NCI-H1436 (cell line): ENCODE measurements around the gene MZT2A.
"Not testable (repeated sequence)": the region's sequence is repeated elsewhere in the genome, so short reads cannot be mapped to it uniquely, and the experiment has no call there.

Source experiments
- DNase-seq: peaks from one replicate; lab custom pipeline; 2025; lab: John Stamatoyannopoulos, UW

Gene MZT2A, protein sequence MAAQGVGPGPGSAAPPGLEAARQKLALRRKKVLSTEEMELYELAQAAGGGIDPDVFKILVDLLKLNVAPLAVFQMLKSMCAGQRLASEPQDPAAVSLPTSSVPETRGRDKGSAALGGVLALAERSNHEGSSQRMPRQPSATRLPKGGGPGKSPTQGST

DNA sequence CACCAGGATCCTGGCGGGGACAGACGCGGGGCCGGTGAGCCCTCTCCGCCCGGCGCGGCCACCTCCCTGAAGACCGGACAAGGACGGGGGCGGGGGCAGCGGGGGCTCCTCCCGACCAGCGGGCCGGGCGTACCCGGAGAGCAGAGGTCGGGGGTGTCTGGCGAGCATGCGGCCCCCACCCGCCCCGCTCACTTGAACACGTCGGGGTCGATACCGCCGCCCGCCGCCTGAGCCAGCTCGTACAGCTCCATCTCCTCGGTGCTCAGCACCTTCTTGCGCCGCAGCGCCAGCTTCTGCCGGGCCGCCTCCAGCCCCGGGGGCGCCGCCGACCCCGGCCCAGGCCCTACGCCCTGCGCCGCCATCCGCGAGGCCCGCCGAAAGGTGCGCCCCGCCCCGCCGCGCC is at the start of gene MZT2A:
Gene MZT2A (minus strand): TSS at position 383 of the 403 bp plus-strand sequence. CDS start 21 bp downstream, at position 362.
- DNase-seq = not testable (repeated sequence)

DNA sequence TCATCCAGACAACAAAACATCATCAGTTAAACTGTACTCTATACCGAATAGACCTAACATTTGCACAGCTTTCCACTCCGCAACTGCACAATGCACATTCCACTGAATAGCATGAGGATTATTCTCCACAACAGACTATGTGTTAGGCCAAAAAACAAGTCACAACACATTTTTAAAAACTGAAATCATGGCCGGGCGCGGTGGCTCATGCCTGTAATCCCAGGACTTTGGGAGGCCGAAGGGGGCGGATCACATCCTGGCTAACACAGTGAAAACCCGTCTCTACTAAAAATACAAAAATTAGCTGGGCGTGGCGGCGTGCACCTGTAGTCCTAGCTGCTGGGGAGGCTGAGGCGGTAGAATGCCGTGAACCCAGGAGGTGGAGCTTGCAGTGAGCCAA is 46.7 kb upstream of the MZT2A start:
- not testable (repeated sequence) for DNase-seq

DNA sequence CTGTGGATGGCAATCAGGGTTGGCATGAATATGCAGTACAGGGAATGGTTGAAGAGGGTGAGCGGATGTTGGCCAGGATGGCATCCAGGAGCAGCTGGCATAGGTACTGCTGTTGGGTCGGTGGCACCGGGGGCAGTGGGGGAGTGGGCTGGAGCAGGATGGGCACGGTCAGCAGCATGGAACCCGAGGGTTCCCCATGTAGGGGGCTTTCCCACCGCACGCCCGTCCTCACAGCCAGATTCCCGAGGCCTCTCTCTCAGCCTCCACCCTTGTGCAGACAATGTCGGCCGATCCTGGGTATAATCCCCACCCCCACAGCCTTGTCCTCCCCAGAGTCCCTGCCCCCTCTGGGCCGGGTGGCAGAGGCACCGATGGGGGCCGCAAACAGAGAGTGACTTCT is 44.6 kb upstream of the MZT2A start:
- DNase-seq = not testable (repeated sequence)

DNA sequence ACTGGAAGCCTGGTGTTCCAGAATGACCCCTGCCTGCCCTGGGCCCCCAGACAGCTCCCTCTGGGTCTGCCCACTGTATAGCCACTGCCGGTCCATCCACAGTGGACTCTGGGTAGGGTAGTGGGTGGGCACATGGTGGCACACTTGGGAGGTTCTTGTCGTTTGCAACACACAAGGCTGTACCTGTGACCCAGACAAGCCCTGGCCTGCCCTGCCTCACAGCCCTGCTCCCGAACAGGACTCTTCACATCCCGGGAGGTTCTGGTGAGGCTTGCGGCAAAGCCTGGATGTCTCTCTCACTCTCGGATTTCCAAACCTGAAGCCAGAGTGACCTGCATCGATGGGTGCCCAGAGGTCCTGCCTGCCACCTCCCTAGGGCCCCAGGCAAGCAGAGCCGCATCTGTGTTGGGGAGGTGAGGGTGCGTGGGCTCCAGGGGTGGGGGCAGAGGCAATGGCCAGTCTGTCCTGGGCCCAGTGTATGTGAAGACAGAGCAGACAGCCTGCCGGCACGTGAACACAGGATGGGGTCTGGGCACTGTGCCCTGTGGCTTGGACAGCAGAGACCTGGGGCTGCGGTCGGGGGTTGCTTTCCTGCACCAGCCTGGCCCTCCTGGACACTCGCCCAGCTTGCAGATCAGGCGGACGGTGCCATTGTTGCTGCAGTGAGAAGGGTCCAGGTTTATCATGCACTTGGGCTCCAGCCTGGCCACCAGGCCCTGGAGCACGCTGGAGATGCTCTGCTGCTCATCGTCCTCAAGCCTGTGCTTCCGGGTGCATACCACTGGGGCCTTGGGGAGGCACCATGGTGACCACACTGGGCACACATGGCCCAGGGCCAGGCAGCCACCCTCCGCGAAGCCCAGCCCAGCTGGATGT is 44.0 kb upstream of the MZT2A start:
- not testable (repeated sequence) for DNase-seq

DNA sequence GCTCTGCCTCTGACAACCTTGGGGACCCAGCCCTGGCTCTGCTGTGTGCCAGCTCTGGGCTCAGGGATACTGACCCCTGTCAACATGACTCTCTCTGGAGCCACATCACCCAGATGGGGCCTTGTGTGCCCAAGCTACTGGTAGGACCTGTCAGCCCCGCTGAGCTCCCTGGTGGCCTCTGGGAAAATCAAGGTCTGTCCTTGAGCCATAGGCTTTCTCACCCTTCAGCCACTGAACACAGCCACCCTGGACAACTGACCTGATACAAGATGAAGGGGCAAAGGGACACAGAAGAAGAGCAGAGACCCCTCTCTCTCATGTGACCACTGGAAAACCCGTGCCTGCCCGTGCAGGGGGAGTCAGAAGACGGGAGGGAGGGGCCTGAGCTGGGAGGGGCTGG is 43.3 kb upstream of the MZT2A start:
- DNase-seq = no peak

DNA sequence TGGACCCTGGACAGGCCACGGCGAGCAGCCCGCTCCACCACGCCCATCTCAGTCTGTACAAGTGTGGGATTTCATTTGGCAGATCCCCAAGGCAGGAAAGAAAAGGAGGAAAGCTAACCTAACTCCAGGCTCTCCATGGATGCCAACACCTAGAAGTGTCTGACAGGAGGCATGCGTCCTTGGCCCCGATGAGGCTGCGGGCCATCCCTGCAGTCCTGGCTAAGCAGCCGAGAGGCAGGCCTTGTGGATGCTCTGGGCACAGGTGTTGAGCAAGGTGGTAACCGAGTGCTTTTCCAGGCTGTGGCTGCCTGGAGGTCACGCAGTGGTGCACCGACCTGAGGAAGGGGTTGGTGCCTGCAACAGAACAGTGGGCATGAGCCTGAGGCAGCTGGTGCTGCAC is 42.8 kb upstream of the MZT2A start:
- DNase-seq = not testable (repeated sequence)

DNA sequence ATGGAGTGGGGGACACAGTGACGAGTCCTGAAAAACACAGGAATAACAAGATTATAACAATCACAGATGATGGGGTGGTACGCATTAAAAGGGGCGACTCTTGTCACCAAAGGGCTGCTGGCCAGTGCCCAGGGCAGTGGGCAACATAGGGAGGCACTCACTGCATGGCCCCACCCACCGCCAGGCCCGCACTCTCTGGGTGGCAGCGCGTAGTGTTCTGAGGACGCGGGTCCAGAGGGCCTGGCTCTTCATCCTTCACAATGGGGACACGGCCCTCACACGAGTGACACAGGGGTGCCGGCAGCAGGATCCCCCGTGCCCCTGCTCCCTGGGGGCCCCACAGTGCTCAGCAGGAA is 42.1 kb upstream of the MZT2A start:
- DNase-seq = not testable (repeated sequence)

DNA sequence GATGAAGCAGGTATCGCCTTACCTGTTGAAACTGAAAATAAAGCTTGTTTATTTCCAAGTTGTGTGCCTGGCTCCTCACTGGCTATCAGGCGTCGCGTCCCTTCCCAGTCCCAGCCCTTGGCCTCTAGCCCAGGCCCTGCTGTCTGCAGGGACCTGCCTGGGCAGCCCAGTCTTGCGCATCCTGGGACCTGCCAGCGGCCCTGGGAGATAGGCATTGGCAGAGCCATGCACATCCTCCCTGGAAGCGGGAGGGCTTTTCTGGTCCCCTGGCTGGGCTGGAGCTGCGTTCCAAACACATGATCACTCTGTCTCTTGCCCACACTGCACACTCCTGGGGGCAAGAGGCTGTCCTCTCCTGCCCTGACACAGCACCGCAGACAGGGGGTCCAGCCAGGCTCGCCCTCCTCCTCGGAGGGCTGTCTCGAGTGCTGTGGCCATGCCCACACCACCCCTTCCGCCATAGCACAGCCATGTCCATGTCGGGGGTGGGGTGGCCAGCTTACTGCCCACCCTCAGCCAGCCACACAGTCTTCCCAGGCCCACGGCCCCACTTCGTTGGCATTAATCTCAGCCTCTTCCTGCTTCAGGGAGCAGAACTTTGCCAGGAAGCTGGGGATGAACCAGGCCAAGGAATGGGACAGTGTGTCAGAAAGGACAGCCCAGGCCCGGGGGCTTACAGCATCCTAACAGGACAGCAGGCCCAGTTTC is 41.6 kb upstream of the MZT2A start:
- not testable (repeated sequence) for DNase-seq

DNA sequence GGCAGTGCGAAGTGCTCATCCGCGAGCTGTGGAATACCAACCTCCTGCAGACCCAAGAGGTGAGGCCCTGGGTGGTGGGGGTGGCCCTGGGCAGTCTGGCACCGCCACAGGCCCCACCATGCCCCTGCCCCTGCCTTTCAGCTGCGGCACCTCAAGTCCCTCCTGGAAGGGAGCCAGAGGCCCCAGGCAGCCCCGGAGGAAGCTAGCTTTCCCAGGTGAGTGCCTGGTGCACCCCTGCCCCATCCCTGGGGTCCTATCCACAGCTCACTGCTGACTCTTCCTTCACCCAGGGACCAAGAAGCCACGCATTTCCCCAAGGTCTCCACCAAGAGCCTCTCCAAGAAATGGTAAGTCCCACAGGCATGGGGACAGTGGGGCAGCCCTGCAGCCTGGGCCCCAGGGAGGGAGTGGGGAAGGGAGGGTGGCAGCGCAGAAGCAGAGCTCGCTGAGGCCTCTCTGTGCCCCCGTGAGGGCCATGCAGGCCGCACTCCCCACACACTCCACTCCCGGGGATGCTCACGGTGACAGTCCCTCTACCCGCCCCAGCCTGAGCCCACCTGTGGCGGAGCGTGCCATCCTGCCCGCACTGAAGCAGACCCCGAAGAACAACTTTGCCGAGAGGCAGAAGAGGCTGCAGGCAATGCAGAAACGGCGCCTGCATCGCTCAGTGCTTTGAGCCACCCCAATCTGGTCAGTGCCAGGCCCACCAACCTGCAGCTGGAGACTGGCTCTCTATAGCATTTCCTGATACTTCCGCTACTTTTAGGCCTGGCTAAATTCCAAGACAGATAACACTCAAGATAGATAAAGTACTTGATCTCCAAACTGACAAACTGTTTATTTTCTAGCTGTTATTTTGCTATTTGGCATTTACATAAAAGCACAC is 40.8 kb upstream of the MZT2A start:
- DNase-seq = not testable (repeated sequence)

DNA sequence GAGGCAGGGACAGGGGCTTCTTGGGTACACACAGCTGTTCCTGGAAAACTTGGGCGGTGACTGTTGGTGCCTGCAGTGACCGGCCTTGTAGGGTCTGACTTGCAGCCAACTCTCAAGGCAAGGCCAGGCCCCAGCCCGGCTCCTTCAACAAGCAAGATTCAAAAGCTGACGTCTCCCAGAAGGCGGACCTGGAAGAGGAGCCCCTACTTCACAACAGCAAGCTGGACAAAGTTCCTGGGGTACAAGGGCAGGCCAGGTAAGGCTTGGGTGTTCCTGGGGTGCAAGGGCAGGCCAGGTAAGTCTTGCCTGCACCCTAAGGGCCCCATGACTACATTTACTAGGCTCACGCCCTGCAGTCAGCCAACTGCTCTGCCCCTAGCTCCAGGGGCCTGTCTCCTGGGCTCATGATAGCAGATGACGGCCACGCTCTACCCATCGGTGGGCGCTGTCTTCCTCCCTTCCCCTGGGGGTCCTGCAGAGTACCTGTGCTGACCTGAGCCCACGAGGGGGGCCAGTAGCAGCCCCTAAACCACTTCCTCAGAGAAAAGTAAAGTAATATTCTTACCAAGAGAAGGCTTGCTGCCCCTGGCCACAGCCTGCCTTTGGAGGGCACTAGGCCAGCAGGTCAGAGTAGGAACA is 39.5 kb upstream of the MZT2A start:
- not testable (repeated sequence) for DNase-seq

DNA sequence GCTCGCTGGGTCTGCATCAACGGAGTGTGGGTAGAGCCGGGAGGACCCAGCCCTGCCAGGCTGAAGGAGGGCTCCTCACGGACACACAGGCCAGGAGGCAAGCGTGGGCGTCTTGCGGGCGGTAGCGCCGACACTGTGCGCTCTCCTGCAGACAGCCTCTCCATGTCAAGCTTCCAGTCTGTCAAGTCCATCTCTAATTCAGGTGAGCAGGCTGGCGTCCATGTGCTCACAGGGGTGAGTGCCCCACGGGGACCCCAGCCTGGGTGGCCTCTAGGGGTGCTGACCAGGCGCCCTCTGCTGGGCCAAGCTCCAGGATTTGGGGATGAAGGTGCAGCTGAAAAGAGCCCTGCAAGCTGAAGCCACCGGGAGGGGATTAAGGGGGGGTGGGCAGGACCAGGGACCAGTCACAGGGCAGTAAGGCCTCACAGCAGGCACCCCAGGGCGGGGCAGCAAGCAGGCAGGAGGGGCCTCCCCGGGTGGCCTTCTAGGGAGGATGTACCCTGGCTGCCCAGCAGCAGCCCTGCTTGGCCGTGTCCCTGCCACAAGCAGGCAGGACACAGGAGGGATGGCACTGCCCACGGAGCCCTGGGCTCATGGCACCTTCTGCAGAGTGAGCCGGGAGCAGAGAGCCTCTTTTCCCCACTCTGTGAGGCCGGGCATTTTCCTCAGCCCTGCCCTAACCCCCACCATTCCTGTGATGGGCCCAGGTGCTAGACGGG is 38.6 kb upstream of the MZT2A start:
- not testable (repeated sequence) for DNase-seq

DNA sequence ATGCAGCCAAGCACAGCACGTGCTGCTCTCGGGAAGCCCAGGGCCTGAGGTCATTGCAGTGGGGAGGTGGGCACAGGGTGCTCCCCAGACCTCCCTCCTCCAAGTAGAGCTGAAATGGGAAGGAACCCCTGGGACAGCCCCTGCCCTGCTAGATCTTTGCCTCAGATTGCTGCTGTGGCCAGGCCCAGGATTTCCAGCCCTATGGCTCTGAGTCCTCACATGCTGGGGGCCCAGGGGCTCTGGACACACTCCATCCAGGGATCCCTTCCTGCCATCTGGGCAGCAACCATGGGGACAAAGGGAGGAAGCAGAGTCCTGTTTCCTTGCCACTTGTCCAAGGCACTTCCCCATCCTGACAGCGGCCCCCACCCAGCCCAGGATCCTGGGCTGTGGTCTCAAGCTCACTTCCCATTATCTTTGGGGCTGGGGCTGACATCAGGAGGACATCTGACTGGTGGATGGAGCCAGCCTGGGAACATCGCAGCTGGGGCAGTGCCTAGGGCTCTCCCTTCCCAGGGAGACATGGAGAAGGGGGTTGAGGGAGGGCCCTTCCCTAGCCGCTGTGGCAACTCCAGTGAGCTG is 37.8 kb upstream of the MZT2A start:
- DNase-seq = not testable (repeated sequence)

DNA sequence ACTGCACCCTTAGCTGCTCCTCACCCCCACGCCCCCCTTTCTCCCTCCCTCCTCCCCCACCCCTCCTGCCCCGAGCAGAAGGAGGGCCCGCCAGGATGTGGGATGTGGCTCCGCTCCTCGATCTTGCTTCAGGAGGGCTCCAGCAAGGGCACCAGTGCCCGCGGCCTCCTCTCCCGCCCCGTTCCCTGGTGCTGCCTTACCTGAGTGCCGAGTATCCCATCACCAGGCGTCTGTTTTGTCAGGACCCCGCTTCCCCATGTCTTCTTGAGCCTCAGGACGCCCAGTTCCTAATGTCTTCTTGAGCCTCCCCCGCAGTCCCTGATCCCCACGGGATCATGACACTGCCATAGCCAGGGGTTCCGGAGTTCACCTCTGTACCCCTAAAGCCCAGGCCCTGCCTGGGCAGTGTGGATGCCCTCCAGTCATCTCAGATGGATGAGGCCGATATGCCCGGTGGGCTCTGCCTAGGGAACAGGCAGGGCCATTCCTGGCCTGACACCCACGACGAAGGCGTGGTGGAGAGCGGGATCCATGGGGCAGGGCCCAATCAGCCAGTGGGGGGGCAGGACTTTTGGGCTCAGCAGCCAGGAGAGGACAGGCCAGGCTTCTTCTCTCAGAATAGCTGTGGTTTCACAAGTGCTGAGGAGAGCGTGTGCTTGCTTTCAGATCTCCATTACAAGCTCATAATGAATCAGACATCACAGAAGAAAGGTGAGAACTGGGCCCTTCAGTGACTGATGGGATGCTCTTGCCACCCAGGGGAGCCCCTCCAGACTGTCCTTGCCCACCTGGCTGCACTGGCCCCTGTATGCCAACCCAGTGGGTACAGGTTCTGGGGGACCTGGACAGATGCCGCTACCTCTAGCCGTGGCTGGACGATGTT is 37.0 kb upstream of the MZT2A start:
- not testable (repeated sequence) for DNase-seq

DNA sequence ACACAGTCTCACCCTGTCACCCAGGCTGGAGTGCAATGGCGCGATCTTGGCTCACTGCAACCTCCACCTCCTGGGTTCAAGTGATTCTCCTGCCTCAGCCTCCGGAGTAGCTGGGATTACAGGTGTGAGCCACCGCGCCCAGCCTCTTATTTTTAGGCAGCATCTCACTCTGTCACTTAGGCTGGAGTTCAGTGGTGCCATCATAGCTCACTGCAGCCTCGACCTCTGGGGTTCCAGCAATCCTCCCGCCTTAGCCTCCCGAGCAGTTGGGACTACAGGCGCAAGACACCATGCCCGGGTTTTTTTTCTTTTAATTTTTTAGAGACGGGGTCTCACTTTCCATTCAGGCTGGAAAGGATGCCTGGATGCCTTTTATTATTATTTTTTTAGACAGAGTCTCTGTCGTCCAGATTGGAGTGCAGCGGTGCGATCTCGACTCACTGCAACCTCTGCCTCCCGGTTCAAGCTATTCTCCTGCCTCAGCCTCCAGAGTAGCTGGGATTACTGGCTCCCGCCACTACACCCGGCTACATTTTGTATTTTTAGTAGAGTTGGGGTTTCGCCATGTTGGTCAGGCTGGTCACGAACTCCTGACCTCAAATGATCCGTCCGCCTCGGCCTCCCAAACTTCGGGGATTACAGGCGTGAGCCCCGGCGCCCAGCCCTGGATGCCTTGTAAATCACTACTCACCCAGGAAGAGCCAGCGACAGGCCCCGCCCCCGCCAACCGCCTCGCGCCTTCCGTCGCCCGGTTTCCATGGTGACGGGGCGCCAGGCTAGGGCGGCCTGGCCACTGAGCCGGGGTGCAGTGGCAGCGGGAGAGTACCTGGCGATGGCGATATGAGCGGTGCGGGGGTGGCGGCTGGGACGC is 35.2 kb upstream of the MZT2A start, which contains the start of gene CCDC74A:
Gene CCDC74A (plus strand): TSS at position 758 of the 871 bp plus-strand sequence. CDS start 83 bp downstream, at position 841.
- peak; percentile 82 for DNase-seq

DNA sequence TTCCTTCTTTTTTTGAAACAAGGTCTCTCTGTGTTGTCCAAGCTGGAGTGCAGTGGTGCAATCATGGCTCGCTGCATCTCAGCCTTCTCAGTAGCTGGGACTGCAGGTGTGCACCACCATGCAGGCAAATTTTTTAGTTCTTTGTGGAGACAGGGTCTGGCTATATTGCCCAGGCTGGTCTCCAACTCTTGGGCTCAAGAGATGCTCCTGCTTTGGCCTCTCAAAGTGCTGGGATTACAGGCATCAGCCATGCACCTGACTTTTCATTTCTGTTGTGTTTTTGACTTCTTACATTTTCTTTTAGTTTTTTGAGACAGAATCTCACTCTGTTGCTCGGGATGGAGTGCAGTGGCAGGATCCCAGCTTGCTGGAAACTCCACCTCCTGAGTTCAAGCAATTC is 33.1 kb upstream of the MZT2A start:
- not testable (repeated sequence) for DNase-seq

DNA sequence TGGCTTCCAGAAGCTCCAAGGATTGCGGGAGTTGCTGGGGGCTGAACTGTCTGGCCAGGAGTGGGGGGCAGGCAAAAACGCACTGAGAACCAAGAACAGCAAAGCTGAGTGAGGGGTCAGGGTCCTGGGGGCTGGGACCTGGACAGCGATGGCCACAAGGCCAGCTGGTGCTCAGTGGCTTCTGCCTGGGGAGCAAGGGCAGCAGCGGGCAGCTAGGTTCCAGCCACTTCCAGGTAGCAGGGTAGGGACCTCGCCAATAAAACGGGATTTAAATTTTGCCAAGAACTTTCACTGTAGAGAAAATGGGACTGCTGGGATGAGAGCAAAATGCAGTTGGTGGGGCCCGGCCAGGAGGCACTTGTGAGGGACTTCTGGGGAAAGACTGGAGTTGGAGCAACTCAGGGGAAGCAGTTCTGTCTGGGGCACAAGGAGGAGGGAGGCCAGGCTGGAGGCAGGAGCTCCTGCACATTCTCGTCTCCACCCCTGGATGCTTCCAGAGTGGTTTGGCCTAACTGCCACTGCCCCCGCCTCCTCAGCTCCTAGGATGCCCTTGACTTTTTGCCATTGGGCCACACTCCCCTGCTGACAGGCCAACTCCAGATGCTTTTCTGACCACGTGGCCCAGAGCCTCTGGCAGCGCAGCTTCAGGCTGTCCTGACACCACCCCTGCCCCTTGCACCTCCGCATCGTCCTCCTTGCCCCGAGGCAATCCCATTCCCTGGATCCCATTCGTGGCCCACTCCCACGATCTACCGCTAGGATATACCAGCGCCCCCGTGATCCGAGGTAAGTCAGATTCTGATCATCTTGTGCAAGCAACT is 30.0 kb upstream of the MZT2A start:
- DNase-seq = no peak

DNA sequence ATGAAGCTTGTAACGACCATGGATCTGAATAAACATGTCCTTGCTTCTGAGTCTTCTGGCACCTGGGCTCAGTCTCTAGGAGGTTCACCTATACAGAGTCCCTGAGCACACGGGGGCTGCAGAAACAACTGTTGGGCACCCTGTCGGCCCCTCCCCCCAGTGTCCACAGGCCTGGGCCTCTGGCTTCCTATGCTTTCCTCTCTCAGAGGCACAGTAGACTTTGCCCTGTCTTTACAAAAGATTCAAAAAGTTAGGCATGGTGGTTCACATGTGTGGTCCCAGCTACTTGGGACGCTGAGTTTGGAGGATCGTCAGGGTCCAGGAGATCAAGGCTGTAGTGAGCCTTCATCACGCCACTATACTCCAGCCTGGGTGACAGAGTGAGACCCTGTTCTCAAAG is 29.3 kb upstream of the MZT2A start:
- DNase-seq = not testable (repeated sequence)
